NCI-H2171 (cell line): ENCODE measurements around the gene GOLGA8T.
"Not testable (repeated sequence)": the region's sequence is repeated elsewhere in the genome, so short reads cannot be mapped to it uniquely, and the experiment has no call there.

Experiments
- DNase-seq: peaks from one replicate; lab custom pipeline; 2025; lab: John Stamatoyannopoulos, UW

Gene GOLGA8T, protein sequence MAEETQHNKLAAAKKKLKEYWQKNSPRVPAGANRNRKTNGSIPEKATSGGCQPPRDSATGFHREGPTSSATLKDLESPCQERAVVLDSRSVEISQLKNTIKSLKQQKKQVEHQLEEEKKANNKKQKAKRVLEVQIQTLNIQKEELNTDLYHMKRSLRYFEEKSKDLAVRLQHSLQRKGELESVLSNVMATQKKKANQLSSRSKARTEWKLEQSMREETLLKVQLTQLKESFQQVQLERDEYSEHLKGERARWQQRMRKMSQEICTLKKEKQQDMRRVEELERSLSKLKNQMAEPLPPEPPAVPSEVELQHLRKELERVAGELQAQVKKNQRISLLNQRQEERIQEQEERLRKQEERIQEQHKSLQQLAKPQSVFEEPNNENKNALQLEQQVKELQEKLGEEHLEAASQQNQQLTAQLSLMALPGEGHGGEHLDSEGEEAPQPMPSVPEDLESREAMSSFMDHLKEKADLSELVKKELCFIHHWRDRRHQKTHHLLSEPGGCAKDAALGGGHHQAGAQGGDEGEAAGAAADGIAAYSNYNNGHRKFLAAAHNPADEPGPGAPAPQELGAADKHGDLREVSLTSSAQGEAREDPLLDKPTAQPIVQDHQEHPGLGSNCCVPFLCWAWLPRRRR

DNA sequence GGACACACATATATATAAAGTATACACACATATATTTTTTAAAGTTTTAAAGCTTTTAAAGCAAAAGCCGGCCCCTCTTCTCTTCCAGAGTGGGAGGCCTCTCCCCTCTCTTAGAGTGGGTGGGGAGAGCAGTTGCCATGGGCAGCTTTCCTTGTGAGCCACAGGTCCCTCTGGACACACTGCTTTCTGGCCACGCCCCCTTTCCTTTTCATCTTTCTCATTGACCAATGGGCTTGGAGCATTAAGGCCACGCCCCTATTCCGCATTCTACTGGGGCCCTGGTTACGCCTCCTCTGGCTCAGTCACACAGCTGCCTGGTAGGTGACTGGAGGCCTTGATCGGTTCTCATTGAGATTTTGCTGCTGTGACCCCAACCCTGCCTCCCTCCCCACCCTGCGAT, at the start of gene GOLGA8T:
GOLGA8T (plus strand) TSS at position 301 of the 400 bp plus-strand sequence; CDS start at position 399, 98 bp downstream.
- DNase-seq: not testable (repeated sequence)

- not testable (repeated sequence) for DNase-seq
Observed at GRCh38 chr15:30097827-30098226, 37.0 kb upstream of the GOLGA8T start.

- not testable (repeated sequence) for DNase-seq
Observed at GRCh38 chr15:30102890-30103289, 32.0 kb upstream of the GOLGA8T start.

- not testable (repeated sequence) for DNase-seq
Observed at GRCh38 chr15:30103941-30104507, 30.8 kb upstream of the GOLGA8T start.

DNA sequence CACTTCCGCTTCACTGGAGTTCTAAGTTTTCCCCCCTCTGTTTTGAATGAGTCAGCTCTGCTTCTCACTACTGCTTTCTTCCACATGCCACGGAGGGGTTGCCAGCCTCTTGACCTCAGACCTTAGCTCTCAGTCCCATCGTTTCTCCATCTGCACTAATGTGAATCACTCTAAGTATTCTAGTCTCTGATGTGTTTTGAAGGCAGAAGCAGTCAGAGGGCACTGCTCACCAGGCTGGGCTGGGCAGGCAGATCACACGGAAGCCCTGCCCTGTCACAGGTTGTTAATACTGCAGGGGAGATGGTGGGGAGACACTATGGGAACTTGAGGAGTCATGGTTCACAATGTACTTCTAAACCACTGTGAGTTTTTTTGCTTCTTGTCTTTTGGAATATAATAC, 24.3 kb upstream of the GOLGA8T start:
- DNase-seq: not testable (repeated sequence)

DNA sequence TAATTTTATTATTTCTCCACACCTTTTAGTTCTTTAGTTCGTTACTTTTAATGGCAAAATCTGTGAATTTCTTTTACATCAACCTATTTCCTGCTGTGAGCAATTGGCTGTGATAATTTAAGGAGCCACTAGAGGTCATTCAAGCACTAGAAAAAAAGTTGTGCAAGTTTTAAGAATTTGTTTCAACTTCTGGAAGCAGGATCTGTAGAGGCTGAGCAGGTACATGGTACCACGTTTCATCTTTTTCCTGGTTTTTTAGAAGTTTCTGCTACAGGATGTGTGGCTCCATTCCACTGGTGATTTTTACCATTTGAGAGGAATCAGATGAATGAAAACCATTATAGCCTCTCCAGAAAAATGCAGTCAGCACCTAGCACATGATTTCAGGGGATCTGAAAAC, 4.8 kb upstream of the GOLGA8T start:
- not testable (repeated sequence) for DNase-seq

GRCh38 chr15:30143246-30143645, 8.4 kb downstream of the GOLGA8T start:
- not testable (repeated sequence) for DNase-seq

- not testable (repeated sequence) for DNase-seq
Observed at GRCh38 chr15:30149891-30150290, 15.0 kb downstream of the GOLGA8T start.

DNA sequence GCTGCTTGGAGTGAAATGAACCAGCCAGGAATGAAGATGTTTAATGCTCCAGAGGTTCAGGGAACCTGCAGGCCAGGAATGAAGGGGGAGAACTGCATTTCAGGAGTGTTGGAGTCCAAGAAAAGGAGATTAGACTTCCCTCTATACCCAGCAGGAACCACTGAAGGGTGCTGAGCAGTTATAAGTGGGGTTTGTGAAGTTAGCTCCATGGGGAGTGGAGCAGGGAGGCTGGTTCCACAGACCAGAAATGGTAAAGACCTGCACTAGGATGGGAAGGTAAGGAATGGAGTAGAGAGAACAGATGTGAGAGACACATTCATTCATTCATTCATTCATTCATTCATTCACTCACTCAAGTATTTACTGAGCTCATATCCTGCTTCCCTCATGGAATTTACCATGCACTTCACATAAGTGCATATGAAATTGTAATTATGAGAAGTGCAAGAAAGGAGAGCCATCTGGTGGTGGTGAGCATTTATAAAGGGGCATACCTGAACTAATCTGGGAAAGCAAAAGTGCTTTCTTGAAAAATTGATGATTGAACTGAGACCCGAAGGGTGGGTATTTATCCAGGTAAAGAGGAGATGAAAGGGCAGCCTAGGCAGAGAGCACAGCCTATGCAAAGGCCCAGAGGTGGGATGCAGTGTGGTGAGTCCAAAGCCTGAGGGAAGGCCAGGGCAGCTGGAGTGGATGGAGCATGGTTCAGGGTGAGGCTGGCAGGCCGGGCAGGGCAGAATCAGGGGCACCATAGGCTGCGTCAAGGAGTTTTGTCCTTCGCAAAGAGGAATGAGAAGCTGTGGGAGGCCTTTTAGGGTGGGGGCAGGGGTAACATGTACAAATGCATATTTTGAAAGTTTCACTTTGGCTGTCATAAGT, 27.9 kb downstream of the GOLGA8T start:
- not testable (repeated sequence) for DNase-seq

DNA sequence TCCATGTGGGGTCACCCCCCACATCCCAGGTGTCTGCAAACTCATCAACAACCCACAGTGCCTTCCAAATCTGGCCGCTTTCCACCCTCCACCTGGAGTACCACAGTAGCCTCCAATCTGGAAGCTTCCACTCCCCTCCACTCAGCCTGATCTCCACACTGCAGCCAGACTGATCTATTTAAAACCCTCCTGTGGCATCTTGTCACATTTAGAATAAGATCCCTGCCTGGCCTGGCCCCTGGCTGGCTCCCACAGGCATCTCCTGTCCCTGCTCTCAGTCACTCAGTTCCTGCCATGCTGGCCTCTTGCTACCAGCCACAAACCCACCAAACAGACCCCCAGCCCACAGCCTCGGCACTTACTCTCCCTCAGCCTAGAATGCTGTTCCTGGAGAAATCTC, 28.9 kb downstream of the GOLGA8T start:
- DNase-seq: not testable (repeated sequence)

GRCh38 chr15:30164257-30164656, 29.4 kb downstream of the GOLGA8T start:
- not testable (repeated sequence) for DNase-seq

GRCh38 chr15:30167403-30167802, 32.6 kb downstream of the GOLGA8T start:
- not testable (repeated sequence) for DNase-seq

GRCh38 chr15:30167886-30168285, 33.0 kb downstream of the GOLGA8T start:
- DNase-seq: not testable (repeated sequence)

- not testable (repeated sequence) for DNase-seq
Observed at GRCh38 chr15:30171452-30171851, 36.6 kb downstream of the GOLGA8T start.

DNA sequence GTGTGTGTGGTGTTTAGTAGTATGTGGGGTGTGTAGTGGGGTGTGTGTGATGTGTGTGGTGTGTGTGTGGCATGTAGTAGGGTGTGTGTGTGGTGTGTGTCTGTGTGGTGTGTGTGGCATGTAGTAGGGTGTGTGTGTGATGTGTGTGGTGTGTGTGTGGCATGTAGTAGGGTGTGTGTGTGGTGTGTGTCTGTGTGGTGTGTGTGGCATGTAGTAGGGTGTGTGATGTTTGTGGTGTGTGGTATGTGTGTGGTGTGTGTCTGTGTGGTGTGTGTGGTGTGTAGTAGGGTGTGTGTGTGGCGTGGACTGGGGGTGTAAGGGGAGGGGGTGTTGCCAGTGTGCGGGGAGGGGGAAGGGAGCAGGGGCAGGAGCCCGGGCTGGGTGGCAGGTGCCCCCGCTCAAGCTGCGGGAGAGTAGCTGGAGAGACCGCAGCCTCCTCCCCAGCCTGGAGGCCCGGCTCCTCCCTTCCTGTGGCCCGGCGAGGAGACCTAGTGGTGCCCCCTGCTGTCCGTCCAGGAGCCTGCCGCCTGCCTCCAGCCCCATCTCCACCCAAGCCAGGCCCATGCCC, 38.3 kb downstream of the GOLGA8T start:
- not testable (repeated sequence) for DNase-seq

DNA sequence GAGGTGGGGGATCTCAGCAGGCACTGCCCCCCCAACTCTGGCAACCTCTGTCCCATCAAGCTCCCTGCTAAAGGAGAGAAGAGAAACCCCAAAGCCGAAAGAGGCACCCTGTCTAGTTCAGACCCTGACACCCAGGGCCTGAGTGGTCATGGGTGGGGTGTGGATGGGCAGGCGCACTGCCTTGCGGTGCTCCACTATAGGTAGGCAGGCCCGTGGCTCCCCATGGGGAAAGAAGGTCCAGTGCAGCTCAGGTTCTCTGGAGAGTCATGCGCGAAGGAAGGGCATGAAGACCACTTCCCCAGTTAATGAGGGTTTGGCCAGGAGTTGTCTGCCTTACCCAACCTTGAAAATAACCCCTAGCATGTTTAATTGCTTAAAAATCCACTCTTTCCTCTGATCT, 40.4 kb downstream of the GOLGA8T start:
- DNase-seq: not testable (repeated sequence)

DNA sequence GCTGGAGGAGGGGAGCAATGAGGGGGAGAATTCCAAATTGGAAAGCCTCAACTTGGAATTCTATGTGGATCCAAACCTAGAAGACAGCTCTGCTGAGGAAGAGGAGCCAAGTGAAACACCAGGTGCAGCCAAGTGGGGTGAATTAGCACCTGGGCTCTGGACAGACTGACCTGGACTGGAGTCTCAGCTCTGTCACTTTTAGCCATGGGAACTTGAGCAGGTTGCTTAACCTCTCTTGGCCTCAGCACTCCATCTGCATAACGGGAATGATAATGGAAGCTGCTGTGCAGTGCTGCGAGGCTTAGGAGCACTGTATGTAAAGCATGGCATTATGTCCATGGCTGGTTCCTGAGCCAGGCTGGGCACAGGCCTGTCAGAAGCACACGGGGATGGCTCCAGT, 41.8 kb downstream of the GOLGA8T start:
- not testable (repeated sequence) for DNase-seq

DNA sequence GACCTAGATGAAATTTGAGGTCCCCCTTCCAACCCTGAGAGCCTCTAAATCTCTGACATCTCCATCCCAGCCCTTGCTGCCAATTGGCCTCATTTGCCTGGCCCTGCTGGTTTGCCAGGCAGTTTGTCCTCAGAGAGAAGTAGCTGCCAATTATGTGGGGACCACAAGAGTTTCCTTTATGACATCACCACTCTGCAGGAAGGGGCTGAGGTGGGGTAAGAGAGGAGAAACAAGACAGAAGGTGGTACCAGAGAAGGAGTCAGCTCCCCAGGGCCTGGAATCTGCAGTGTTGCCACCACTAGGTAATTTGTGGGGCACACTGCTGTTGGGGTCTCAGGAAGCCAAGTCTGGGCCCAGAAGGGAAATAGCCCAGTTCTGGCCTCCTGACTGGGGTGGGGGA, 45.0 kb downstream of the GOLGA8T start:
- DNase-seq: not testable (repeated sequence)

DNA sequence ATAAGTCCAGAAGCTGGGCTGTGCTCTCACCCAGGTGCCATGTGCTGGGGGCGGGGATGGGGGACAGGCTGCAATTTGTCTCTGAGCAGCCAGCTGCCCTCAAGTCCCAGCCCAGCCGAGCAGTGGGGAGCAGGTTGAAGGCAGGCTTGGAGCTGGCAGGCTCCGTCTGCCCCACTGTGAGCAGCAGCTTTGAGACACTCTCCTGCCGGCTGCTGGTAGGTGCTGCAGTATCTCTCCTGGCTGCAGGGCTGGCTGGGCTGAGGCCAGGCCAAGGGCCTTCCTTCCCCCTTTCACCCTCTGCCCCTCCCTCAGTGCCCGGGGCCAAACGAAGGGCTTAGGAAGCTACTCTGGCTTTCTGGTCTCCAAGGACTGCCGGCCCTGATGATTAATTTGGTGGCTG, 50.6 kb downstream of the GOLGA8T start:
- DNase-seq: not testable (repeated sequence)

DNA sequence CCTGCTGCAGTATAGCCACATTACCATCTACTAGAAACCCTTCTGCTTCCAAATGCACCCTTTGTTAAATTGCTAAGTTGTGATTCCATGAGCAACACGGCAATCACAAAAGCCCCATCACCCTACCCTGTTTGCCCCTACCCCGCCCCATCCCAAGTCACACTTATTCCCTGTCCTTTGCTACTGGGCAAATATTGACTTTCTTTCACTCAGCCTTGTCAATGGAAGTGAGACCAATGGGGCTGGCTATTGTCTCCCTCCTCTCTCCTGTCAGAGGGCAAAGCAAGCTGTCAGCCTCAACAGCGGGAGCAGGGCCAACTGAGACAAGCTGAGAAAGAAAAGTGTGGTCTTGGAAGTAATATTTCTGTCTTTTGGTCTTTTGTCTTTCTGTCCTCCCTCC, 52.6 kb downstream of the GOLGA8T start:
- not testable (repeated sequence) for DNase-seq

GRCh38 chr15:30189754-30190153, 54.9 kb downstream of the GOLGA8T start:
- not testable (repeated sequence) for DNase-seq
